ENCODE data around the gene OR1N1. TPM values are rescaled to one million over a fixed set of nuclear protein-coding genes. Genes with fewer than 3 reads are reported as not detected.
"Not testable (repeated sequence)": the region's sequence is repeated elsewhere in the genome, so short reads cannot be mapped to it uniquely, and the experiment has no call there.

The OR1N1 gene
- total RNA-seq, 4 donors from 2014 or later = not detected

DNA sequence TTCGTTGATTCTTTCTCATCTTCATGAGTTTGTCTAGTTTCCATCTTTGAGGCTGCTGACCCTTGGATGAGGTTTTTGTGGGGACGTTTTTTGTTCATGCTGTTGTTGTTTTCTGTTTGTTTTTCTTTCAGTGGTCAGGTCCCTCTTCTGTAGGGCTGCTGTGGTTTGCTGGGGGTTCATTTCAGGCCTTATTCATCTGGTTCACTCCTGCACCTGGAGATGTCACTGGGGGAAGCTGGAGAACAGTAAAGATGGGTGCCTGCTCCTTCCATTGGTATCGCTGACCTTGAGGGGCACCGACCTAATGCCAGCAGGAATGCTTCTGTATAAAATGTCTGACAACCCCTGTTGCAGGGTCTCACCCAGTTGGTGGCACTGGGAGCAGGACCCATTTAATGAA, 34.4 kb upstream of the OR1N1 start:
- H3K9me3 ChIP-seq = peaks cover 0 to 29% (median 5%) of the 10 kb centered on the region in 4 donors
- DNase-seq (ENCODE audit: extremely low spot score) = no peak
- H3K4me1 ChIP-seq = no peaks in the 10 kb centered on the region
- TF ChIP-seq, protein P1, sequence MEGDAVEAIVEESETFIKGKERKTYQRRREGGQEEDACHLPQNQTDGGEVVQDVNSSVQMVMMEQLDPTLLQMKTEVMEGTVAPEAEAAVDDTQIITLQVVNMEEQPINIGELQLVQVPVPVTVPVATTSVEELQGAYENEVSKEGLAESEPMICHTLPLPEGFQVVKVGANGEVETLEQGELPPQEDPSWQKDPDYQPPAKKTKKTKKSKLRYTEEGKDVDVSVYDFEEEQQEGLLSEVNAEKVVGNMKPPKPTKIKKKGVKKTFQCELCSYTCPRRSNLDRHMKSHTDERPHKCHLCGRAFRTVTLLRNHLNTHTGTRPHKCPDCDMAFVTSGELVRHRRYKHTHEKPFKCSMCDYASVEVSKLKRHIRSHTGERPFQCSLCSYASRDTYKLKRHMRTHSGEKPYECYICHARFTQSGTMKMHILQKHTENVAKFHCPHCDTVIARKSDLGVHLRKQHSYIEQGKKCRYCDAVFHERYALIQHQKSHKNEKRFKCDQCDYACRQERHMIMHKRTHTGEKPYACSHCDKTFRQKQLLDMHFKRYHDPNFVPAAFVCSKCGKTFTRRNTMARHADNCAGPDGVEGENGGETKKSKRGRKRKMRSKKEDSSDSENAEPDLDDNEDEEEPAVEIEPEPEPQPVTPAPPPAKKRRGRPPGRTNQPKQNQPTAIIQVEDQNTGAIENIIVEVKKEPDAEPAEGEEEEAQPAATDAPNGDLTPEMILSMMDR (IDR thresholded peaks at IDR 0.05) = no peak
- no peak for TF ChIP-seq EP300 (IDR thresholded peaks at IDR 0.05)
- no peak for TF ChIP-seq POLR2A (IDR thresholded peaks at IDR 0.05; ENCODE audit: low read depth)
- no peak for TF ChIP-seq POLR2AphosphoS5 (IDR thresholded peaks at IDR 0.05)
- no peak overlapping the region for H3K4me3 ChIP-seq
- intact Hi-C loops (cut with DNase I) = no loop called here
- no peak overlapping the region for H3K27ac ChIP-seq (replicated peaks in 1 of 4)
- WGBS = 81% methylated on average over 4 of the region's 4 CpGs
- H3K36me3 ChIP-seq = no peaks in the 10 kb centered on the region
- no peaks in the 10 kb centered on the region for H3K27me3 ChIP-seq

DNA sequence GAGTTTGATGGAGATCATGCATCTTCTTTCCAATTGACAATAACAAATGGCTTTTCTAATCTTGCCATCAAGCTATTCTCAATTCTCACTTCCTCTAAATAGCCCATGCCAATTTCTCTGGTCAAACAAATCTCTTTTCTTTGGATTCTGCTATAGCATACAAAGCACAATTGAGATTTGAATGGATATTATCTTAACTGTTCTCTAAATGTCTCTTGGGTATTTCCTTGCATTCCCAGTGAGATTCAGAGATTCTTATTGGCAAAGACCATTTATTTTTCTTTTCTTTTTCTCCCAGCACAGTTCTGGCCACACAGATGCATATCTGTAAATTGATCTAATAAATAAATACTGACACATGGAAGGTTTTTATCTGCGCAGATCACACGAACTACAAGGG, 25.7 kb upstream of the OR1N1 start, which contains the start of gene OR1N2:
OR1N2 (plus strand) TSS at position 301 of the 400 bp plus-strand sequence. CDS start 100 bp downstream, outside the sequence.
- Histone ChIP-seq H3K36me3 (no peaks in the 10 kb centered on the region), H3K27me3 (no peaks in the 10 kb centered on the region), H3K9me3 (peaks cover 0 to 4% (median 0%) of the 10 kb centered on the region in 4 donors), H3K4me1 (no peaks in the 10 kb centered on the region), H3K4me3 (no peak within 1 kb of the TSS), H3K27ac (replicated peaks in 1 of 4) (no peak within 1 kb of the TSS)
- 63% methylated on average over 2 of the region's 2 CpGs for WGBS
- DNase-seq (ENCODE audit: extremely low spot score) = no peak
- intact Hi-C loops (cut with DNase I) = no loop called here
- no peak for TF ChIP-seq POLR2AphosphoS5 (IDR thresholded peaks at IDR 0.05)
- TF ChIP-seq, protein P1 (IDR thresholded peaks at IDR 0.05) = no peak
- TF ChIP-seq EP300 (IDR thresholded peaks at IDR 0.05) = no peak
- no peak for TF ChIP-seq POLR2A (IDR thresholded peaks at IDR 0.05; ENCODE audit: low read depth)

DNA sequence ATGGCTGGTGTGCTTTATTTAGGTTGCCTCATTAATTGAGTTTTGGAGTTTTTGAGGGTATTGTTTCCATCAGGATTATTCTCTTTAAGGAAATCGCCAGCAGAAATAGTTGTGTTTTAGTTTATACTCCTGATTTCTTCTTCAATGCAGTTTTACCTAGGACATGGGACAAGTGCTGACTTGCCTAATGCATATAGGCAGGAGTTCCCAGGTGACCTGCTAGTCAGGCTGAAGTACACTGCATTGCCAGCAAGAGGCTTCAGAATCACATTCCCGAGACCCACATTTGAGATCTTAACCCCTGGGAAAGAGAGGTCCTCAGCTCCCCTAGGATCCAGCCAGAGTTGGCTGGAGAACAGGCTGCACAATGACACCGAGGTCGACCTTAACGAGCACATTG, 24.3 kb upstream of the OR1N1 start:
- DNase-seq (ENCODE audit: extremely low spot score) = no peak
- Histone ChIP-seq H3K27ac (replicated peaks in 1 of 4) (no peak overlapping the region), H3K36me3 (no peaks in the 10 kb centered on the region), H3K9me3 (peaks cover 0 to 3% (median 0%) of the 10 kb centered on the region in 4 donors), H3K4me3 (no peak overlapping the region), H3K27me3 (no peaks in the 10 kb centered on the region), H3K4me1 (no peaks in the 10 kb centered on the region)
- 75% methylated on average over 5 of the region's 5 CpGs for WGBS
- no peak for TF ChIP-seq EP300 (IDR thresholded peaks at IDR 0.05)
- TF ChIP-seq POLR2A (IDR thresholded peaks at IDR 0.05; ENCODE audit: low read depth) = no peak
- TF ChIP-seq POLR2AphosphoS5 (IDR thresholded peaks at IDR 0.05) = no peak
- TF ChIP-seq, protein P1 (IDR thresholded peaks at IDR 0.05) = no peak
- intact Hi-C loops (cut with DNase I) = no loop called here

DNA sequence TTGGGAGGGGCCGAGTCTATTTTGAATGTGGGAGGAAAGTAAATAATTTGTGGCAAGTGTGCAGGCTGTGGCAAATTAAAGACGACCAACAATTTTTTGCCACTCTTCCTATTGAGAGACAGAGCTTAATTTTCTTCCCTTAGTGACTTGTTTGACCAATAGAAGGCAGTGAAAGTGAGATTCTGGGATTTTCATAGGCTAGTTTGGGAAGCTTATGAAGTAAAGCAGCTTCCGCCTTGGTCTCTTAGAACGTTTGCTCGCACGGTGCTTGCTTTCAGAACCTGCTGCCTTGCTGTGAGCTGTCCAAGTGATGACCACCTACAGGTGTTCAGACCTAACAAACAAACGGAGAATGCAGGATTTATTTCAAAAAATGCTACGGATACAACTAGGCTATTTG, 19.1 kb upstream of the OR1N1 start:
- H3K9me3 ChIP-seq = no peaks in the 10 kb centered on the region
- TF ChIP-seq POLR2A (IDR thresholded peaks at IDR 0.05; ENCODE audit: low read depth) (no peak), EP300 (IDR thresholded peaks at IDR 0.05) (no peak), POLR2AphosphoS5 (IDR thresholded peaks at IDR 0.05) (no peak)
- TF ChIP-seq, protein P1 (IDR thresholded peaks at IDR 0.05) = no peak
- 53% methylated on average over 8 of the region's 8 CpGs for WGBS
- H3K27ac ChIP-seq (replicated peaks in 1 of 4) = no peak overlapping the region
- intact Hi-C loops (cut with DNase I) = no loop called here
- no peaks in the 10 kb centered on the region for H3K36me3 ChIP-seq
- no peak for DNase-seq (ENCODE audit: extremely low spot score)
- no peak overlapping the region for H3K4me3 ChIP-seq
- H3K27me3 ChIP-seq = no peaks in the 10 kb centered on the region
- no peaks in the 10 kb centered on the region for H3K4me1 ChIP-seq

DNA sequence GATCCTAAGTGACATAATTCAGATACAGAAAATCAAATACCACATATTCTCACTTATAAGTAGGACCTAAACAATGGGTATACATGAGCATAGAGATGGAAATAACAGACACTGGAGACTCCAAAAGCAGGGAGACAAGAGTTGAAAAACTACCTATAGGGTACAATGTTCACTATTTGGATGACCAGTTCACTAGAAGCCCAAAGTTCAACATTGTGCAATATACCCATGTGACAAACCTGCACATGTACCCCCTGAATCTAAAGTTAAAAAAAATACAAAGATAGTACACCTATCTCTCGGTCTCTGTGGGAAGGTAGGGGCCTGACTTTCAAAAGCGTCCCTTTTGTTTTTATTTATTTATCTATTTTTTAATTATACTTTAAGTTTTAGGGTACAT, 11.7 kb upstream of the OR1N1 start:
- TF ChIP-seq, protein P1 (IDR thresholded peaks at IDR 0.05) = no peak
- TF ChIP-seq EP300 (IDR thresholded peaks at IDR 0.05) (no peak), POLR2AphosphoS5 (IDR thresholded peaks at IDR 0.05) (no peak), POLR2A (IDR thresholded peaks at IDR 0.05; ENCODE audit: low read depth) (no peak)
- 59% methylated on average over 2 of the region's 2 CpGs for WGBS

DNA sequence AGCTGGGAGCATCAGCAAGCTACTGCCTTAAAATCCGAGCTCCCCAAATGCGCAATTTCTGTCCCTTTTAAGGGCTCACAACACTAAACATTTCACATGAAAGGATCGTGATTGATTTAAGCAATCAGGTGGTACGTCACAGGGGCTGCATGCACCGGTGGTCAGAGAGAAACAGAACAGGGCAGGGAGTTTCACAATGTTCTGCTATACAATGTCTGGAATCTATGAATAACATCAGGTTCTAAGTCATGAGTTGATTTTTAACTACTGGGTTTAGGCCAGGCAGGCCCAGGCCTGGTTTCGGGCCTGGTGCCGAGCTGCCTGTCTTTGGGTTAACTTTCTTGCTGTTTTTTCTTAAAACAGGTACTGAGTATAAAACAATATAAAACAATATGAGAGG, 10.0 kb upstream of the OR1N1 start:
- H3K36me3 ChIP-seq; DNase-seq (ENCODE audit: extremely low spot score); H3K4me1 ChIP-seq; H3K4me3 ChIP-seq; H3K9me3 ChIP-seq; H3K27me3 ChIP-seq; H3K27ac ChIP-seq (replicated peaks in 1 of 4); intact Hi-C loops (cut with DNase I): not testable (repeated sequence)
- WGBS = 60% methylated on average over 7 of the region's 7 CpGs

More for the DNA sequence above, 11.7 kb upstream of the OR1N1 start:
- no peak overlapping the region for H3K4me3 ChIP-seq
- DNase-seq (ENCODE audit: extremely low spot score) = no peak
- intact Hi-C loops (cut with DNase I) = no loop called here
- H3K9me3 ChIP-seq = peaks cover 0 to 4% (median 0%) of the 10 kb centered on the region in 4 donors
- no peaks in the 10 kb centered on the region for H3K27me3 ChIP-seq
- no peaks in the 10 kb centered on the region for H3K36me3 ChIP-seq
- no peak overlapping the region for H3K27ac ChIP-seq (replicated peaks in 1 of 4)
- no peaks in the 10 kb centered on the region for H3K4me1 ChIP-seq

All from esophagus muscularis mucosa (tissue), 4 donors.